IPS-NIHi11 (cell line): Measurements from ENCODE around the gene MLF2.
"Not testable (repeated sequence)": the region's sequence is repeated elsewhere in the genome, so short reads cannot be mapped to it uniquely, and the experiment has no call there.

Experiments
- DNase-seq: peaks from one replicate; pipeline ENCODE4 v3.0.0; 2012; ENCODE audit warnings: mixed read lengths, low spot score

MLF2 gene

GRCh38 chr12:6735448-6736191 lies 17.3 kb downstream of the MLF2 start:
- peak; percentile 77 for DNase-seq

DNA sequence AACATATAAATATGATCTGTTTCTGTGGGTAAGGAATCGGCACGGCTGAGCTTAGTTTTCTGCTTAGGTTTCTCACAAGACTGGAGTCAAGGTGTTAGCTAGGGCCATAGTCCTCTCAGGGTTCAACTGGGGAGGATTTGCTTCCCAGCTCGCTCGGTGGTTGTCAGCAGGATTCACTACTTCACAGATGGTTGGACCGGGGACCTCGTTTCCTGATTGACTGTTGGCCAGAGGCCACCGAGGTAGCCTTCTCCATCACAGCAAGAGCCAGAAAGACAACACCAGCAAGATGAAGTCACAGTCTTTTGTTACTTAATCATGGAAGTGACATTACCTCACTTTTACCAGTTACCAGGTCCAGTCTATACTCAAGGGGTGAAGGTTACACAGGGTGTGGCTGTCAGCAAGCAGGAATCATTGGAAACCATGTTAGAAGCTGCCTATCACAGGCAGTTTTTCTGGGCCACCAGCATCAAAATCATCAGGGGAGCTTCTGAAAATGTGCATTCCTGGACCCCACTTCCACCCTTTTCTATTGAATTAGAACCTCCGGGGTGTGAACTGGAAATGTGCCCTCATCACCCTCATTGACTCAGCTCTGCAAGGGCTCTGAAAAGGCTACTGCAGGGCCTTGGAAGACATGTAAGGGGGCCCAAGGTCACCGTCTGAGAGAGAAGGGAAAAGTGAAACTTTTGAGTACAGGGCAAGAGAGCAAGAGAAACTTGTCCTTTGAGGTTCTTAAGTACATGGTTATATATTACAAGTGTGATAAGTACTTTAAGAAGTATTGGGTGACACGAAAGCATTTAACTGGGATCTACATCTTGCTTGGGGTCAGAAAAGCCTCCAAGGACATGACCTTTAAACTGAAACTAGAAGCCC lies 18.2 kb downstream of the MLF2 start:
- DNase-seq, result no peak

- no peak for DNase-seq
These were observed 22.8 kb downstream of the MLF2 start for GRCh38 chr12:6730169-6730568.

DNA sequence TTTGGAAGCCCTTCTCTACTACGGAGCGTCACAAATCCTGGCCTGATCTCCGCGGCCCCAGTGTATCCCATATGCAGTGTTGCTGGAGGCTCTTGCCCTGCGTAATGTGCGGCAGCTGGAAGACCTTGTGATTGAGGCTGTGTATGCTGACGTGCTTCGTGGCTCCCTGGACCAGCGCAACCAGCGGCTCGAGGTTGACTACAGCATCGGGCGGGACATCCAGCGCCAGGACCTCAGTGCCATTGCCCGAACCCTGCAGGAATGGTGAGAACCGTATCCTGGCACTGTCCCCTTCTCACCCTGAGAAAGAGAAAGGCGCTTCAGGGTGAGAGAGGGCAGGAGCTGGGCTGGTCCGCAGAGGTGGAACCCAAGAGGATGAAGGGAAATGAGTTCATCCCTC lies 23.8 kb downstream of the MLF2 start:
- no peak for DNase-seq

DNA sequence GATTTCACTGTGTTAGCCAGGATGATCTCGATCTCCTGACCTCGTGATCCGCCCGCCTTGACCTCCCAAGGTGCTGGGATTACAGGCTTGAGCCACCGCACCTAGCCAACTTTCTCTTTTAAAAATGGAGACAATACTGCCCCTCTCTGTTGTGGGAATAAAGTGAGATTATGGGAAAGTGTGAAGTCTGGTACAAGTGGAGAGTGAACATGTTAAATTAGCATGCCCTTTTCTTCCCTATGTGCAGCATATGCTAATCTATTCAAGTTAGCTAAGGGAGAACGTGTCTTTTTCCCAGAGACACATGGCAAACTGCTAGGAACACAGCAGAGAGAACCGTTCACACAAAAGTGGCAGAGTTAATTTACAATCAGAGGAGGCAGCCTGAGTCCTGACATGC lies 27.6 kb downstream of the MLF2 start:
- no peak for DNase-seq

DNA sequence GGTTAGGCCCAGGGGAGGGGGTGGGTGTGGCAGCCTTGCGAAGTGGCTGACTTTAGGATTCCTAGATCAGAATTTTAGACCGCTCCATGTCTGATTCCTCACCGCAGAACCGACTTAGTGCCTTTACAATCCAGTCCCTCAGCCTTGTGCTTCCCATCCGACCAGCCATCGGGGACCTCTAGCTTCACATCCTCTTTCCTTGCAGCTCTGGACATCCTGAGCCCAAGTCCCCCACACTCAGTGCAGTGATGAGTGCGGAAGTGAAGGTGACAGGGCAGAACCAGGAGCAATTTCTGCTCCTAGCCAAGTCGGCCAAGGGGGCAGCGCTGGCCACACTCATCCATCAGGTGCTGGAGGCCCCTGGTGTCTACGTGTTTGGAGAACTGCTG lies 28.5 kb downstream of the MLF2 start:
- no peak for DNase-seq

DNA sequence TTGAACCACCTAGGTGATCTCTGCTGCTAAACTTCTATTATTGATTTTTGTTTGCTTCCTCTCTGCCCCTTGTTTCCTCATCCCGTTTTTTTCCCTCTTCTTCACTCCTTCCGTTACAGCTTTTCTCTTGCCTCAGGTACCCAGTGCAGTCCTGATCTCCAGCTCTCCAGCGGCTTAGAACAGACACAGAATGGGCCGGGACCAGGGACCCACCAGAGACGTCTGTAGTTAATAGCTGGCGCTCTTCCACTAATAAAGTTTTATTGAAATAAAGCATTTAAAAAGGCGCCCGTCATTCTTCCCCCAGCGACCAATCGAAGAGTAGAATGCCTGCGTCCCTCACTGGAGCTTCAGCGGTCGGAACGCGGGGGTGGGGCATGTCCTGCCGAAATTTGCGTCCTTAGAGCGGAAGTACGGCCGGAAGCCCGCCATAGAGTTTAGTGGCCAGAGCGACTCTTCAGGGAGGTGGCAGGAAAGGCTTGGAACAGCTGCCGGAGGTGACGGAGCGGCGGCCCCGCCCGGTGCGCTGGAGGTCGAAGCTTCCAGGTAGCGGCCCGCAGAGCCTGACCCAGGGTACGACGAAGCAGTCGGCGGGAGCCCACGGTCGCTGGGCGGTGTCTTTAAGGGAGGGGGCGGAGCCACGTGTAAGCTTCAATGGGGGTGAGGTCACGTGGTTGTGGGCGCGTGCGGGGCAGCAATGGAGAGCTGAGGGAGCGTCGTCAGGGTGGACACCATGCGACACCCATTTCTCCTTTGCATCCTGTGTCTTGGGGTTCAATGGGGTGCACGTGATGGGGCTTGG lies 29.1 kb downstream of the MLF2 start, which contains the start of gene COPS7A:
TSS of gene COPS7A (plus strand) at position 440 of the 802 bp plus-strand sequence. CDS start 611 bp downstream, outside the sequence.
- peak; percentile 98 for DNase-seq

GRCh38 chr12:6722863-6723262 lies 30.1 kb downstream of the MLF2 start:
- DNase-seq, result no peak

GRCh38 chr12:6716874-6717437 lies 36.0 kb downstream of the MLF2 start:
- no peak for DNase-seq

- not testable (repeated sequence) for DNase-seq
These were observed 36.7 kb downstream of the MLF2 start for GRCh38 chr12:6716031-6716873.

DNA sequence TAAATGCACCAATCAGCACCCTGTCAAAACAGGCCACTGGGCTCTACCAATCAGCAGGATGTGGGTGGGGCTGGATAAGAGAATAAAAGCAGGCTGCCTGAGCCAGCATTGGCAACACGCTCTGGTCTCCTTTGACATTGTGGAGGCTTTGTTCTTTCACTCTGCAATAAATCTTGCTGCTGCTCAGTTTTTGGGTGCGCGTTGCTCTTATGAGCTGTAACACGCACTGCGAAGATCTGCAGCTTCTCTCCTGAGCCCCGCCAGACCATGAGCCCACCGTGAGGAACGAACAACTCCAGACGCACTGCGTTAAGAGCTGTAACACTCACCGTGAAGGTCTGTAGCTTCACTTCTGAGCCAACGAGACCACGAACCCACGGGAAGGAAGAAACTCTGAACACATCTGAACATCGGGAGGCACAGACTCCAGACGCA lies 44.0 kb downstream of the MLF2 start:
- no peak for DNase-seq

GRCh38 chr12:6708351-6708750 lies 44.6 kb downstream of the MLF2 start:
- not testable (repeated sequence) for DNase-seq

DNA sequence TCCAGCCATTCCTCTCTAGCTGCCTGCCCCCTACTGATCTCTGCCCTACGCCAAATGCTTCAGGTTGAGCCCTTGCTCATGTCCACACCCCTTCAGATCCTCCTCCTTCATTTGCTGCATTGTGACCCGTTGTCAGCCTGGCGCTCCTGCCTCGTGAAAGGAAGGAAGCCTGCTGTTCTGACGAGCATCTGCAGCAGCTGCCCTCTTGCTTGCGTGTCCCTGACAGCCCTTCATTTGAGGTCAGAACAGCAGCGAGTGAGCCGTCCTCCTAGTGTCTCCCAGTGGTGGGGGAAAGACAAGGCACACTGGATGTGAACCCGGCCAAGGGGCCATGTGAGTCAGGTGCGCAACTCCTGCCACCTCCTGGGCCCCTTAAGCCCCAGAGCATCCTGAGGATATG lies 49.3 kb downstream of the MLF2 start:
- peak; percentile 59 for DNase-seq

GRCh38 chr12:6701078-6701768 lies 51.7 kb downstream of the MLF2 start:
- no peak for DNase-seq

DNA sequence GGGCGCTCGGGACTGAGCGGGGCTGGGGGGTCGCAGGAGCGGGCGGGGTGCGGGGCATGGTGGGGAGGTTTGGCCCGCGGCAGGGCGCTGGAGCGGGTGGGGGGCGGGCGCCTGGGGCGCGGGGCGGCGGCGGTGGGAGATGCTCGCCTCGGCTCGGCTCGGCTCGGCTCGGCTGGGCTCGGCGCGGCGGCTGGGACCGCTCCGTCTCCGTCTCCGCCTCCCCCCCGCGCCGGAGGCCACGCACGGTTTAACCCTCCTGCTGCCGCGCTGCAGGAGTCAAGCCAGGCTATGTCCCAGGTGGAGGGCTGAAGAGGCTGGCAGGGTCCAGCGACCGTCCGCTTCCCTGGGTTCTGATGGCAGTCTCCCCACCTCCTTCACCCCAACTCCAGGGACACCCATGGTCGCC lies 52.3 kb downstream of the MLF2 start, which contains the start of gene PIANP:
TSS of gene PIANP (minus strand) at position 170 of the 406 bp plus-strand sequence. CDS start 2,754 bp downstream, outside the sequence.
- DNase-seq, result peak; percentile 82

- peak; percentile 85 for DNase-seq
These were observed 52.8 kb downstream of the MLF2 start for GRCh38 chr12:6699989-6700645.

GRCh38 chr12:6699259-6699988 lies 53.5 kb downstream of the MLF2 start:
- no peak for DNase-seq

GRCh38 chr12:6698352-6699046 lies 54.4 kb downstream of the MLF2 start:
- no peak for DNase-seq
